ENCODE measurements around the gene FLVCR2. TPM values are rescaled to one million over a fixed set of nuclear protein-coding genes. Genes with fewer than 3 reads are reported as not detected.
"Not testable (repeated sequence)": the region's sequence is repeated elsewhere in the genome, so short reads cannot be mapped to it uniquely, and the experiment has no call there.

The FLVCR2 gene
- total and polyA plus RNA-seq, 3 donors from 2014 or later: 38.5 to 49.6 (median 45.0) TPM

DNA sequence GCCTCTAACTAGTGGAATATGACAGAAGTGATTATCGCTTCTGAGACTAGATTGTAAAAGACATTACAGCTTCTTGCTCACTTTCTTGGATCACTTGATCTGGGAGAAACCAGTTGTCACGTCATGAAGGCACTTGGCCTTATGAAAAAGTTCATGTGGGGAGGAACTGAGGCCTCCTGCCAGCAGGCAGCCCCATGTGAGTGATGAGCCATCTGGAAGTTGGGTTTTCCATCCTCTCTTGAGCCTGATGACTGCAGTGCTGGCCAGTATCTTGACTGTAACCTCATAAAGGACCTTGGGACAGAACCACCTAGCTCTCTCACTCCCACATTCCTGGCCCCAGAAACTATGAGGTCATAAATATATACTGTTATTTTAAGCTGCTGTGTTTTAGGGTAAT, 110.6 kb downstream of the FLVCR2 start:
- H3K27ac ChIP-seq: no peak overlapping the region
- H3K9me3 ChIP-seq: no peaks in the 10 kb centered on the region
- no peak overlapping the region for H3K4me3 ChIP-seq
- no peak for DNase-seq
- WGBS, 2 donors: 72 to 77% methylated on average over 2 of the region's 2 CpGs
- no peaks in the 10 kb centered on the region for H3K36me3 ChIP-seq (ENCODE audit: low read depth, missing control alignments)
- no peak for TF ChIP-seq POLR2A (IDR thresholded peaks at IDR 0.05)
- TF ChIP-seq, protein P1, sequence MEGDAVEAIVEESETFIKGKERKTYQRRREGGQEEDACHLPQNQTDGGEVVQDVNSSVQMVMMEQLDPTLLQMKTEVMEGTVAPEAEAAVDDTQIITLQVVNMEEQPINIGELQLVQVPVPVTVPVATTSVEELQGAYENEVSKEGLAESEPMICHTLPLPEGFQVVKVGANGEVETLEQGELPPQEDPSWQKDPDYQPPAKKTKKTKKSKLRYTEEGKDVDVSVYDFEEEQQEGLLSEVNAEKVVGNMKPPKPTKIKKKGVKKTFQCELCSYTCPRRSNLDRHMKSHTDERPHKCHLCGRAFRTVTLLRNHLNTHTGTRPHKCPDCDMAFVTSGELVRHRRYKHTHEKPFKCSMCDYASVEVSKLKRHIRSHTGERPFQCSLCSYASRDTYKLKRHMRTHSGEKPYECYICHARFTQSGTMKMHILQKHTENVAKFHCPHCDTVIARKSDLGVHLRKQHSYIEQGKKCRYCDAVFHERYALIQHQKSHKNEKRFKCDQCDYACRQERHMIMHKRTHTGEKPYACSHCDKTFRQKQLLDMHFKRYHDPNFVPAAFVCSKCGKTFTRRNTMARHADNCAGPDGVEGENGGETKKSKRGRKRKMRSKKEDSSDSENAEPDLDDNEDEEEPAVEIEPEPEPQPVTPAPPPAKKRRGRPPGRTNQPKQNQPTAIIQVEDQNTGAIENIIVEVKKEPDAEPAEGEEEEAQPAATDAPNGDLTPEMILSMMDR (IDR thresholded peaks at IDR 0.05): no peak
- H3K27me3 ChIP-seq: no peaks in the 10 kb centered on the region
- intact Hi-C loops (cut with DNase I; ENCODE audit: low total_unique reads): no loop called here
- no peaks in the 10 kb centered on the region for H3K4me1 ChIP-seq

- 63 to 74% methylated on average over 7 of the region's 7 CpGs for WGBS, 2 donors
- no peaks in the 10 kb centered on the region for H3K4me1 ChIP-seq
- H3K36me3 ChIP-seq (ENCODE audit: low read depth, missing control alignments): no peaks in the 10 kb centered on the region
- DNase-seq: no peak
- H3K27ac ChIP-seq: no peak overlapping the region
- intact Hi-C loops (cut with DNase I; ENCODE audit: low total_unique reads): no loop called here
- no peaks in the 10 kb centered on the region for H3K9me3 ChIP-seq
- H3K4me3 ChIP-seq: no peak overlapping the region
- H3K27me3 ChIP-seq: no peaks in the 10 kb centered on the region
- TF ChIP-seq, protein P1 (IDR thresholded peaks at IDR 0.05): no peak
- no peak for TF ChIP-seq POLR2A (IDR thresholded peaks at IDR 0.05)
These were observed 111.6 kb downstream of the FLVCR2 start for GRCh38 chr14:75690010-75690409.

DNA sequence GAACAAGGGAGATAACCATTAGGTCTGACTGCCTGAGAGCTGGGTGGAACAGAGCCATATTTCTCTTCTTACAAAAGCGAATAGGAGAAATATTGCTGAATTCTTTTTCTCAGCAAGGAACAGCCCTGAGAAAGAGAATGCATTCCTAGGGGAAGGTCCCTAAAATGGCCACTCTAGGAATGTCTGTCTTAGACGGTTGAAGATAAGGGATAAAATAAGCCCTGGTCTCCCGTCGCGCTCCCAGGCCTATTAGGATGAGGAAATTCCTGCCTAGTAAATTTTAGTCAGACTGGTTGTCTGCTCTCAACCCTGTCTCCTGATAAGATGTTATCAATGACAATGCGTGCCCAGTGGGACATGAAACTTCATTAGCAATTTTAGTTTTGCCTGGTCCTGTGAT, 116.6 kb downstream of the FLVCR2 start:
- H3K4me1 ChIP-seq; H3K27ac ChIP-seq; H3K4me3 ChIP-seq; DNase-seq; H3K36me3 ChIP-seq (ENCODE audit: low read depth, missing control alignments); H3K9me3 ChIP-seq; intact Hi-C loops (cut with DNase I; ENCODE audit: low total_unique reads); H3K27me3 ChIP-seq: not testable (repeated sequence)
- WGBS, 2 donors: 83 to 99% methylated on average over 6 of the region's 6 CpGs

GRCh38 chr14:75697386-75697785, 119.0 kb downstream of the FLVCR2 start:
- WGBS, 2 donors: 65 to 87% methylated on average over 1 of the region's 1 CpG
- TF ChIP-seq POLR2A (IDR thresholded peaks at IDR 0.05): no peak
- TF ChIP-seq, protein P1 (IDR thresholded peaks at IDR 0.05): no peak
- H3K27ac ChIP-seq: no peak overlapping the region
- H3K36me3 ChIP-seq (ENCODE audit: low read depth, missing control alignments): peaks cover 3% of the 10 kb centered on the region
- H3K4me3 ChIP-seq: no peak overlapping the region
- no peaks in the 10 kb centered on the region for H3K27me3 ChIP-seq
- DNase-seq: peak; percentile 33
- H3K4me1 ChIP-seq: peaks cover 8% of the 10 kb centered on the region
- H3K9me3 ChIP-seq: no peaks in the 10 kb centered on the region
- intact Hi-C loops (cut with DNase I; ENCODE audit: low total_unique reads): no loop called here

Small RNA genes within 50 kb of the gene (small RNA-seq; reads per million reads assigned to genes)
- gene RNA5SP387: 0 to 0.19 reads per million in 2 donors

Other genes starting within 250 kb of the FLVCR2 start
- 10 to 100 TPM; 10.7 to 19.0 TPM for gene JDP2, start 150.6 kb upstream of the FLVCR2 start, total RNA-seq
- gene JDP2, start 150.6 kb upstream of the FLVCR2 start, polyA plus RNA-seq (ENCODE audit: insufficient read depth, low read depth, low replicate concordance): 14.0 TPM
- 1 to 10 TPM in 1 of 2 donors, under 1 TPM in 1; 0.63 to 2.9 TPM for gene BATF, start 56.2 kb upstream of the FLVCR2 start, total RNA-seq
- 1.5 TPM for gene BATF, start 56.2 kb upstream of the FLVCR2 start, polyA plus RNA-seq (ENCODE audit: insufficient read depth, low read depth, low replicate concordance)
- 10 to 100 TPM; 60.0 to 64.4 TPM for gene ERG28, start 82.3 kb downstream of the FLVCR2 start, total RNA-seq
- gene ERG28, start 82.3 kb downstream of the FLVCR2 start, polyA plus RNA-seq (ENCODE audit: insufficient read depth, low read depth, low replicate concordance): 103 TPM
- gene TTLL5, start 82.6 kb downstream of the FLVCR2 start, total RNA-seq: 100 to 1,000 TPM; 112 to 155 TPM
- 318 TPM for gene TTLL5, start 82.6 kb downstream of the FLVCR2 start, polyA plus RNA-seq (ENCODE audit: insufficient read depth, low read depth, low replicate concordance)